Measurements from ENCODE around the gene MPP2.

The MPP2 gene

GRCh38 chr17:43840814-43841213, 66.5 kb downstream of the MPP2 start:
- Histone ChIP-seq H3K9me3 (replicated peaks; ENCODE audit: insufficient read depth, low read length) (no peaks in the 10 kb centered on the region), H3K4me1 (ENCODE audit: low read length) (no peaks in the 10 kb centered on the region), H3F3A (ENCODE audit: insufficient read depth, low read length) (no peaks in the 10 kb centered on the region), H3K27me3 (replicated peaks; ENCODE audit: insufficient read depth, low read length) (peaks cover 54% of the 10 kb centered on the region), H3K9ac (ENCODE audit: low read length) (no peak overlapping the region), H3K4me3 (ENCODE audit: low read length) (no peak overlapping the region), H2AFZ (ENCODE audit: low read length) (no peak overlapping the region), H3K9me2 (replicated peaks; ENCODE audit: insufficient read depth, low read length) (no peaks in the 10 kb centered on the region), H3K4me2 (ENCODE audit: low read depth, low read length) (no peak overlapping the region), H4K20me1 (ENCODE audit: insufficient read depth, low read length) (no peaks in the 10 kb centered on the region), H3K79me2 (ENCODE audit: low read length) (no peaks in the 10 kb centered on the region), H3K36me3 (replicated peaks; ENCODE audit: insufficient read depth, low read length) (no peaks in the 10 kb centered on the region), H3K27ac (ENCODE audit: low read length) (no peak overlapping the region)
- no peak for DNase-seq
- TF ChIP-seq, protein P1, sequence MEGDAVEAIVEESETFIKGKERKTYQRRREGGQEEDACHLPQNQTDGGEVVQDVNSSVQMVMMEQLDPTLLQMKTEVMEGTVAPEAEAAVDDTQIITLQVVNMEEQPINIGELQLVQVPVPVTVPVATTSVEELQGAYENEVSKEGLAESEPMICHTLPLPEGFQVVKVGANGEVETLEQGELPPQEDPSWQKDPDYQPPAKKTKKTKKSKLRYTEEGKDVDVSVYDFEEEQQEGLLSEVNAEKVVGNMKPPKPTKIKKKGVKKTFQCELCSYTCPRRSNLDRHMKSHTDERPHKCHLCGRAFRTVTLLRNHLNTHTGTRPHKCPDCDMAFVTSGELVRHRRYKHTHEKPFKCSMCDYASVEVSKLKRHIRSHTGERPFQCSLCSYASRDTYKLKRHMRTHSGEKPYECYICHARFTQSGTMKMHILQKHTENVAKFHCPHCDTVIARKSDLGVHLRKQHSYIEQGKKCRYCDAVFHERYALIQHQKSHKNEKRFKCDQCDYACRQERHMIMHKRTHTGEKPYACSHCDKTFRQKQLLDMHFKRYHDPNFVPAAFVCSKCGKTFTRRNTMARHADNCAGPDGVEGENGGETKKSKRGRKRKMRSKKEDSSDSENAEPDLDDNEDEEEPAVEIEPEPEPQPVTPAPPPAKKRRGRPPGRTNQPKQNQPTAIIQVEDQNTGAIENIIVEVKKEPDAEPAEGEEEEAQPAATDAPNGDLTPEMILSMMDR (IDR thresholded peaks at IDR 0.05; ENCODE audit: low read length): no peak
- TF ChIP-seq EZH2 (optimal IDR thresholded peaks at IDR 0.05; ENCODE audit: low read depth, low read length): no peak
- TF ChIP-seq EZH2phosphoT487 (IDR thresholded peaks at IDR 0.05; ENCODE audit: low read length): no peak

GRCh38 chr17:43839670-43840108, 67.6 kb downstream of the MPP2 start:
- H3K4me3 ChIP-seq (ENCODE audit: low read length): no peak overlapping the region

DNA sequence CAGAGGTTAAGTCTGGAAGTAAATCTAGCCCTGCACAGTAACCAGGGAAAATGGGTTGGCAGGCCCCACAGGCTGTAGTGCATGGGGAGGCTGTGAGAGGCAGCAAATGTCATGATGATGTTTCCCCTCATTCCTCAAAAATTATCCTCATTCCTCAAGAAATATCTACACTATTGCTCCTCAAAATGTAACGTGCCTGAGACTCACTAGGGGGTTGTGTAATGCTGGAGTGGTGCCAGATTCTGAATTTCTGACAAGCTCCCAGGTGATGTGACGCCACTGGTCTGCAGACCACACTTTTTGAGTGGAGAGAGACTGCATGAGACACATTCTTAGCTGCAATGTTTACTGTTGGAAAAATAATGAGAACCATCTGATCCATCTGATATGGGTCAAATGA, 73.2 kb downstream of the MPP2 start:
- H3K4me2 ChIP-seq (ENCODE audit: low read depth, low read length): no peak overlapping the region

More at GRCh38 chr17:43839670-43840108, 67.6 kb downstream of the MPP2 start:
- no peaks in the 10 kb centered on the region for H3K9me3 ChIP-seq (replicated peaks; ENCODE audit: insufficient read depth, low read length)
- H4K20me1 ChIP-seq (ENCODE audit: insufficient read depth, low read length): no peaks in the 10 kb centered on the region
- H3K27ac ChIP-seq (ENCODE audit: low read length): no peak overlapping the region
- H3K4me1 ChIP-seq (ENCODE audit: low read length): no peaks in the 10 kb centered on the region
- no peak overlapping the region for H2AFZ ChIP-seq (ENCODE audit: low read length)
- H3K36me3 ChIP-seq (replicated peaks; ENCODE audit: insufficient read depth, low read length): no peaks in the 10 kb centered on the region
- TF ChIP-seq EZH2phosphoT487 (IDR thresholded peaks at IDR 0.05; ENCODE audit: low read length): no peak
- no peak for TF ChIP-seq EZH2 (optimal IDR thresholded peaks at IDR 0.05; ENCODE audit: low read depth, low read length)
- TF ChIP-seq, protein P1 (IDR thresholded peaks at IDR 0.05; ENCODE audit: low read length): no peak
- no peak overlapping the region for H3K4me2 ChIP-seq (ENCODE audit: low read depth, low read length)
- H3F3A ChIP-seq (ENCODE audit: insufficient read depth, low read length): no peaks in the 10 kb centered on the region
- H3K27me3 ChIP-seq (replicated peaks; ENCODE audit: insufficient read depth, low read length): peaks cover 62% of the 10 kb centered on the region
- DNase-seq: no peak
- H3K9ac ChIP-seq (ENCODE audit: low read length): no peak overlapping the region
- H3K79me2 ChIP-seq (ENCODE audit: low read length): no peaks in the 10 kb centered on the region
- no peaks in the 10 kb centered on the region for H3K9me2 ChIP-seq (replicated peaks; ENCODE audit: insufficient read depth, low read length)

More for the DNA sequence above, 73.2 kb downstream of the MPP2 start:
- Histone ChIP-seq H3K4me1 (ENCODE audit: low read length) (no peaks in the 10 kb centered on the region), H3K36me3 (replicated peaks; ENCODE audit: insufficient read depth, low read length) (no peaks in the 10 kb centered on the region), H3K4me3 (ENCODE audit: low read length) (no peak overlapping the region), H2AFZ (ENCODE audit: low read length) (no peak overlapping the region), H3K27ac (ENCODE audit: low read length) (no peak overlapping the region), H3K9ac (ENCODE audit: low read length) (no peak overlapping the region), H3K79me2 (ENCODE audit: low read length) (no peaks in the 10 kb centered on the region), H3K9me2 (replicated peaks; ENCODE audit: insufficient read depth, low read length) (no peaks in the 10 kb centered on the region), H3K9me3 (replicated peaks; ENCODE audit: insufficient read depth, low read length) (no peaks in the 10 kb centered on the region), H4K20me1 (ENCODE audit: insufficient read depth, low read length) (no peaks in the 10 kb centered on the region), H3F3A (ENCODE audit: insufficient read depth, low read length) (no peaks in the 10 kb centered on the region), H3K27me3 (replicated peaks; ENCODE audit: insufficient read depth, low read length) (peaks cover 80% of the 10 kb centered on the region)
- no peak for DNase-seq
- TF ChIP-seq EZH2 (optimal IDR thresholded peaks at IDR 0.05; ENCODE audit: low read depth, low read length) (no peak), EZH2phosphoT487 (IDR thresholded peaks at IDR 0.05; ENCODE audit: low read length) (no peak)
- TF ChIP-seq, protein P1 (IDR thresholded peaks at IDR 0.05; ENCODE audit: low read length): no peak

Measured in MM.1S (cell line).